Chondrocyte (in vitro differentiated cells): ENCODE data around the gene KLK11. TPM values are rescaled to one million over a fixed set of nuclear protein-coding genes. Genes with fewer than 3 reads are reported as not detected.

Experiments
- DNase-seq: peaks from one replicate; pipeline ENCODE4 v3.0.0; 2021; ENCODE audit warnings: mixed read lengths, low spot score
- H3K27ac Mint-ChIP-seq: one replicate; pipeline ENCODE4 v1.8.0; 2021; ENCODE audit warnings: mild to moderate bottlenecking, moderate library complexity, mixed read lengths; ENCODE audit not compliant: unreplicated experiment
- H3K27me3 Mint-ChIP-seq: 2 replicates; pipeline ENCODE4 v1.8.0; 2021; ENCODE audit warnings: low read depth, mixed read lengths
- H3K36me3 Mint-ChIP-seq: 2 replicates; pipeline ENCODE4 v1.8.0; 2021; ENCODE audit warnings: low read depth, mixed read lengths
- H3K4me1 Mint-ChIP-seq: 2 replicates; pipeline ENCODE4 v1.8.0; 2021; ENCODE audit warnings: low read depth, mild to moderate bottlenecking, mixed read lengths
- H3K4me3 Mint-ChIP-seq: one replicate; pipeline ENCODE4 v1.8.0; 2021; ENCODE audit warnings: mild to moderate bottlenecking, moderate library complexity, mixed read lengths; ENCODE audit not compliant: unreplicated experiment
- H3K9me3 Mint-ChIP-seq: 2 replicates; pipeline ENCODE4 v1.8.0; 2021; ENCODE audit warnings: low read depth, mixed read lengths
- total RNA-seq: library from RNA; stranded (reverse); gene quantifications from 3 replicates; pipeline ENCODE4 v1.2.1, GENCODE V29; 2021
- TF ChIP-seq, protein P1 (sequence below): fragments of 200-600 bp; sonication (generic); IDR thresholded peaks from 2 replicates; pipeline ENCODE4 v1.5.0; 2021; ENCODE audit warnings: antibody characterized with exemption, mild to moderate bottlenecking, moderate library complexity

KLK11 gene
- total RNA-seq, 1 donor from 2014 or later: not detected

DNA sequence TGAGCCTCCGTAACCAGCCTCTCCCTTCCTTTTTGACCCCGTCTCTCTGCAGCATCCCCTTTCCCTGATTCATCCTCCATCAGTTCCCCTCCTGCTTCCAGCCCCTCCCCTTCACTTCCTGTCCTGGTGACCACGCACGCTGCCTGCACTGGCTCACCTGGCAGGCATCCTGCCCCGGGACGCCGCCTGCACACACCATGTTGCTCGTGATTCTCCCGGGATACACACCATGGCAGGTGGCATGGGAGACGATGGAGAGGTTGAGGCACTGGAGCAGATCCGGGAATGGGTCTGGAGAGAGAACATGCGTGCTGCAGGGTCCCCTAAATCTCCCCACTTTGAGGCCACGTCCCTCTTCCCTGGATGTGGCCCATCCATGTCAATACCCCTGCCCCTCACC is 4.2 kb upstream of the KLK11 start:
- no peaks in the 10 kb centered on the region for H3K36me3 Mint-ChIP-seq
- peaks cover 19% of the 10 kb centered on the region for H3K27me3 Mint-ChIP-seq
- H3K9me3 Mint-ChIP-seq: peaks cover 8% of the 10 kb centered on the region
- DNase-seq: no peak
- no peaks in the 10 kb centered on the region for H3K4me1 Mint-ChIP-seq
- no peak overlapping the region for H3K4me3 Mint-ChIP-seq
- H3K27ac Mint-ChIP-seq: no peak overlapping the region
- TF ChIP-seq, protein P1, sequence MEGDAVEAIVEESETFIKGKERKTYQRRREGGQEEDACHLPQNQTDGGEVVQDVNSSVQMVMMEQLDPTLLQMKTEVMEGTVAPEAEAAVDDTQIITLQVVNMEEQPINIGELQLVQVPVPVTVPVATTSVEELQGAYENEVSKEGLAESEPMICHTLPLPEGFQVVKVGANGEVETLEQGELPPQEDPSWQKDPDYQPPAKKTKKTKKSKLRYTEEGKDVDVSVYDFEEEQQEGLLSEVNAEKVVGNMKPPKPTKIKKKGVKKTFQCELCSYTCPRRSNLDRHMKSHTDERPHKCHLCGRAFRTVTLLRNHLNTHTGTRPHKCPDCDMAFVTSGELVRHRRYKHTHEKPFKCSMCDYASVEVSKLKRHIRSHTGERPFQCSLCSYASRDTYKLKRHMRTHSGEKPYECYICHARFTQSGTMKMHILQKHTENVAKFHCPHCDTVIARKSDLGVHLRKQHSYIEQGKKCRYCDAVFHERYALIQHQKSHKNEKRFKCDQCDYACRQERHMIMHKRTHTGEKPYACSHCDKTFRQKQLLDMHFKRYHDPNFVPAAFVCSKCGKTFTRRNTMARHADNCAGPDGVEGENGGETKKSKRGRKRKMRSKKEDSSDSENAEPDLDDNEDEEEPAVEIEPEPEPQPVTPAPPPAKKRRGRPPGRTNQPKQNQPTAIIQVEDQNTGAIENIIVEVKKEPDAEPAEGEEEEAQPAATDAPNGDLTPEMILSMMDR: no peak

DNA sequence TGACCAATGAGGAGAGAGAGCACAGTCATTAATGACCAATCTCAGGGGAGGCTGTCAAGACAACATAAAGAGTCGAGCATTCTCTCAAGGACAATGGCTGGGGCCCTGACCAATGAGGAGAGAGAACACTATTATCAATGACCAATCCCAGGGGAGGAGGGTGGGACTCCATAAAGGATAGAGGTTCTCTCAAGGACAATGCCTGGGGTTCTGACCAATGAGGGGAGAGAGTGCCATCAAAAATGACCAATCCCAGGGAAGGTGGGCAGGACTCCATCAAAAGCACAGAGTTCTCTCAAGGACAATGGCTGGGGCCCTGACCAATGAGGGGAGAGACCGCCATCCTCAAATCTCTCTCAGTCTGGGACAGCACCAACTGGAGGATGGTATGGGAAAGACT is 3.3 kb upstream of the KLK11 start:
- Mint-ChIP-seq H3K27ac (no peak overlapping the region), H3K9me3 (peaks cover 8% of the 10 kb centered on the region), H3K27me3 (peaks cover 17% of the 10 kb centered on the region), H3K36me3 (no peaks in the 10 kb centered on the region), H3K4me3 (no peak overlapping the region), H3K4me1 (no peaks in the 10 kb centered on the region)
- no peak for DNase-seq
- TF ChIP-seq, protein P1: no peak

DNA sequence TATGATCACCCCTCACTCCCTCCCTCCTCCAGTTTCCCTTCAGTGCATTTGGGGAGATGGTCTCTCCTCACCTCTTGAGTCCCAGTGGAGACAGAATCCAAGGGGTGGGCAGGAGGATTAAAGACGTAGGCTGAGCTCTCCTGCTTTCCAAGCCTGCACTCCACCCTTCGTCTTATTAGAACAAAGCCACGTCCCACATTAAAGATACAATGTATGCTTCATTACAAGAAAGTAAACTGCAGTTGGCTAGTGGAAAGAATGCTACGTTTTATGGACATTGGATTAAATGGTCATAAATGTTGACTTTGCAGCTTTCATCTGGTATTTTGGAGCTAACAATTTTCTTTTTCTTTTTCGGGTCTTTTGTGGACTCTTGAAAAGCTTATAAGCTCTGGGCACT is 1.5 kb upstream of the KLK11 start:
- Mint-ChIP-seq H3K4me3 (no peak overlapping the region), H3K9me3 (peaks cover 8% of the 10 kb centered on the region), H3K4me1 (no peaks in the 10 kb centered on the region), H3K27me3 (peaks cover 17% of the 10 kb centered on the region), H3K27ac (no peak overlapping the region), H3K36me3 (no peaks in the 10 kb centered on the region)
- TF ChIP-seq, protein P1: no peak
- DNase-seq: no peak

DNA sequence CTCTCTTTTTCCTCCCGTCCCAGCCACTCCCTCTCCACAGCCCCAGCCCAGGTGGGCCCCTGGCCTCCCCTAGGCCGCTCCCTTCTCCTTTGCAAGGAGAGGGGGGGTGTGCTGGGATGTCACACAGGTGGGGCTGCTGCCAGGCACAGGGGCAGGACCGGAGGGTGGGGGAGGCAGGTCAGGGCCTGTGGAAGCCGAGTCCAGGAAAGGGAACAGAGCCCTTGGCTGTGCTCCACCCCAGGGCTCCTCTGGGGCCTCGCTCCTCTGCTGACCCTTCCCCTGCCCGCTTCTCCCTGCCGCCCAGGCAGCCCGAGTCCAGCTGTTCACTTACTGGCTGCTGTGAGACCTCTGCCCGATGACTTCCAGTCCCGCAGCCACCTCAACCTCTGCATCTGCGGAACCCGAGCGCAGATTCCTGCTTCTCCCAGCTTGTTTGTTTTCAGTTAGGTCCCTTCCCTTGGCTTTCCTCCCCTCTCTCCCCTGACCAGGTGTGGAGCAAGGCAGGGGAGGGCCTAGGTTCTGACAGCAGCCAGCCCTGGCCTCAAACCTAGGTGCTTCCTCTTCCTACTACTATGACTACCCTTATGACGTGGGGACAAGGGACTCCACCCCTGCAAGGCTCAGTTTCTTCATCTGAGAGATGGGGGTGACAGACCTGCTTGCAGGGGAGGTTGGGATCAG is 850 bp upstream of the KLK11 start:
- no peaks in the 10 kb centered on the region for H3K36me3 Mint-ChIP-seq
- peaks cover 22% of the 10 kb centered on the region for H3K27me3 Mint-ChIP-seq
- H3K9me3 Mint-ChIP-seq: peaks cover 8% of the 10 kb centered on the region
- no peak for DNase-seq
- H3K4me1 Mint-ChIP-seq: no peaks in the 10 kb centered on the region
- H3K4me3 Mint-ChIP-seq: no peak overlapping the region
- TF ChIP-seq, protein P1: no peak
- no peak overlapping the region for H3K27ac Mint-ChIP-seq

DNA sequence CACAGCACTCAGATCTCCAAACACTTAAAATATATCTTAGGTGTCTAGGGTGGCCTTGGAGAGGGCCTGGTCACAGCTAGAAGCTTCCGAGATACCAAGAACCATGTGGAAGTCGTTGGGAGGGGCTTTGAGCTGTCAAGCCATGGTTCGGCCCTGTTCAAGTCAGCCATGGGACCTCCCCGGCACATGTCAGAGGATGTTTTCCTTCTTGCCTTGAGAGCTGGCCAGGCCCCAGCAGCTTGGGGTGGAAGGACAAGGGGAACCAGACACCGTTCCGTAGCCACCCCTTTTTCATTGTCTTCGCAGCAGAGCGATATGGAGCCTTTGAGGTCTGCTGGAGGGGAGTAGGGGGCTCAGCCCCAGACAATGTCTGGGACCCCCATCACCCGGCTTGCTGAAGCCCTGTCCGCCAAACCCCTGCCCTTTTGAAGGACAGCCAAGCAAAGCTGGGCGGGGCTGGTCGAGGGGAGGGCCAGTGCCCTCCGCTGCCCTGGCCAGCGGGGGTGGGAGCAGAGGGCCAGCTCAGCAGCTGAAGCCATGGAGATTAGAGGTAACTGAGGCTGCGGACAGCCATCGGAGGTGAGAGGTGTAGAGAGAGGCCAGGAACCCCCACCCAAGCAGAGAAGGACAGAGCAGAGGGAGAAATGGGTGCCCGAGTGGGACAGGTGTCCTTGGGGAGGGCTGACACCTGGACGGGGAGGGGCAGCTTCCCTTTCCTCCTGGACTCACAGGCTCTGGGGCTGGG is 435 bp downstream of the KLK11 start:
- Mint-ChIP-seq H3K27me3 (peaks cover 22% of the 10 kb centered on the region), H3K27ac (no peak overlapping the region), H3K4me3 (no peak overlapping the region), H3K4me1 (no peaks in the 10 kb centered on the region), H3K9me3 (peaks cover 5% of the 10 kb centered on the region), H3K36me3 (no peaks in the 10 kb centered on the region)
- TF ChIP-seq, protein P1: no peak
- no peak for DNase-seq
